ENCODE results near the gene PRICKLE1. TPM values are rescaled to one million over a fixed set of nuclear protein-coding genes. Genes with fewer than 3 reads are reported as not detected.

Gene PRICKLE1
- total RNA-seq, 4 donors from 2014 or later: 0.19 to 8.0 (median 2.7) TPM

DNA sequence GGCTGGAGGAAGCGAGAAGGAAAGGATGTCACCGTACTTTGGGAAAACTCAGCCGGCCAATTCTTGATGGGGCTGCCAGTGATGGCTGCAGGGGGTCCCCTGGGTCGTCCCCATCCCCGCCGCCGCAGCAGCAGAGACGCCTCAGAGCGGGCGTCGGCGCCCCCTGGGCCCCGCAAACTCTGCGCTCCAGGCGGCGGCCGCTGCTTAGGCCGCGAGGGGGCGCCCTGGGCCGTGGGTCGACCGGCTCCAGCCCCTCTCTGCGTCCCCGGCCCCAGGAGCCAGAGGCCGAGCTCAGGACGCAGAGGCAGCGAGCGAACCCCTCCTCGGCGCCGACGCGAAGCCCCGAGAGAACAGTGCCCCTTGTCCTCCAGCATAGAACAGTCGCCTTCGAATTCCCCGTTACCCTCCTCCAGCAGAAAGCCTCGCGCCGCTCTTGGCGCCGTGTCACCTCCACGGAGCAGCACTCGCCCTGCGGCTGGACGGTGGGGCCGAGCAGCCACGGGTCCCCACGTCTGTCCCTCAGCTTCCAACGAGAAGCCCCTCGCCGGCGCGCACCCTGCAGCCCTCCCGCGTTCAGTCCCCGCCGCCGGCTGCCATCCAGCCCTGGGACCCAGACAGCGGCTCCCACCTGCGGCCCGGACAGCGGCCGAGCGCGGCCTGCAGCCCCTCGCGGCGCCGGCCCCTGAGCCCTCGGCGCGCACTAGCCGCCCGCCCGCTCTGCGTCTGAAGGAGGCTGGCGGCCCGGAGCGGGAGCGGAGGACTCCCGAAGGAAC is 106.6 kb downstream of the PRICKLE1 start:
- H3K27me3 ChIP-seq: peaks cover 0 to 30% (median 0%) of the 10 kb centered on the region in 4 donors
- no peaks in the 10 kb centered on the region for H3K36me3 ChIP-seq
- no peak for DNase-seq
- intact Hi-C loops (cut with DNase I): loop anchor here (10.0 kb wide), 1 partner anchor 852 kb away; no protein-coding TSS in a partner anchor
- H3K4me1 ChIP-seq: peaks cover 0 to 35% (median 6%) of the 10 kb centered on the region in 3 donors
- peak overlapping the region; percentile 56 to 78 (median 64) for H3K4me3 ChIP-seq
- H3K27ac ChIP-seq: peak overlapping the region; percentile 55 to 84 (median 80)
- no peaks in the 10 kb centered on the region for H3K9me3 ChIP-seq
- 3 to 7% methylated on average over 3 to 13 of the region's 83 CpGs for WGBS, 2 donors
- TF ChIP-seq POLR2A (IDR thresholded peaks at IDR 0.05): no peak
- TF ChIP-seq, protein P1, sequence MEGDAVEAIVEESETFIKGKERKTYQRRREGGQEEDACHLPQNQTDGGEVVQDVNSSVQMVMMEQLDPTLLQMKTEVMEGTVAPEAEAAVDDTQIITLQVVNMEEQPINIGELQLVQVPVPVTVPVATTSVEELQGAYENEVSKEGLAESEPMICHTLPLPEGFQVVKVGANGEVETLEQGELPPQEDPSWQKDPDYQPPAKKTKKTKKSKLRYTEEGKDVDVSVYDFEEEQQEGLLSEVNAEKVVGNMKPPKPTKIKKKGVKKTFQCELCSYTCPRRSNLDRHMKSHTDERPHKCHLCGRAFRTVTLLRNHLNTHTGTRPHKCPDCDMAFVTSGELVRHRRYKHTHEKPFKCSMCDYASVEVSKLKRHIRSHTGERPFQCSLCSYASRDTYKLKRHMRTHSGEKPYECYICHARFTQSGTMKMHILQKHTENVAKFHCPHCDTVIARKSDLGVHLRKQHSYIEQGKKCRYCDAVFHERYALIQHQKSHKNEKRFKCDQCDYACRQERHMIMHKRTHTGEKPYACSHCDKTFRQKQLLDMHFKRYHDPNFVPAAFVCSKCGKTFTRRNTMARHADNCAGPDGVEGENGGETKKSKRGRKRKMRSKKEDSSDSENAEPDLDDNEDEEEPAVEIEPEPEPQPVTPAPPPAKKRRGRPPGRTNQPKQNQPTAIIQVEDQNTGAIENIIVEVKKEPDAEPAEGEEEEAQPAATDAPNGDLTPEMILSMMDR (IDR thresholded peaks at IDR 0.05): peak; percentile 73 to 96 (median 87)

DNA sequence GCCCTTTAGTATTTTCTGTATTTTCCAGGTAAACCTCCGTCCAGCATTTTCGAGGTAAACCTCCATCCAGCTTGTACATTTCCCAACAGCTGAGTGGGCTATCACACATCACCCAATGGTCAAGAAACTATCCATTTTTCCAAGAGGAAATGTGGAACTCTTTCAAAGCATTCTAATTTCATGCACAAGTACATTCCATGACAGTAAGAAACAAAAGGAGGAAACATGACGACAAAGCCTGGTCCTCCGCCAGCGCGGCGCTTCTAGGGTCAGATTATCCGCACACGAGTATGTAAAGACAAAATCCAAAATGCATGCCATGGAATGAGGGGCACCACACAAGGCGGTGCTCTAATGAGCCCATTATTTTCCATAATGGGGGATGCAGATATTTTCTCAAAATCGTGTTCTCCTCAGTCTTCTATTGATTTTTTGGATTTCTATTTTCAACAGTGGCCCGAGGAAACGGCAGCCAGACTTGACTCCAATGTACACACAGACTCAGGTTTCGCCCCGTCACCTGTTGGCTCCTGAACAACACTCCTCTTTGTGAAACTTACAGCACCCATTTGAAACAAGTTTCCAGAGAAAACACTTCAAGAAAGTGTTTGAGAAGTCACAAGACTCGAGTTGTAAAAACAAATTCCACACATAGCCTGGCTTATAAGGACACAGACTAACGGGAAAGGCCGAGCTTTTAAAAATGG is 107.4 kb downstream of the PRICKLE1 start:
- peaks cover 0 to 25% (median 0%) of the 10 kb centered on the region in 4 donors for H3K27me3 ChIP-seq
- 37 to 39% methylated on average over 18 of the region's 18 CpGs for WGBS, 2 donors
- peak overlapping the region; percentile 56 to 78 (median 64) for H3K4me3 ChIP-seq
- H3K9me3 ChIP-seq: no peaks in the 10 kb centered on the region
- no peaks in the 10 kb centered on the region for H3K36me3 ChIP-seq
- H3K4me1 ChIP-seq: peaks cover 0 to 35% (median 6%) of the 10 kb centered on the region in 3 donors
- intact Hi-C loops (cut with DNase I): loop anchor here (10.0 kb wide), 1 partner anchor 853 kb away; no protein-coding TSS in a partner anchor
- DNase-seq: no peak
- peak overlapping the region; percentile 55 to 84 (median 80) for H3K27ac ChIP-seq
- TF ChIP-seq POLR2A (IDR thresholded peaks at IDR 0.05): no peak
- TF ChIP-seq, protein P1 (IDR thresholded peaks at IDR 0.05): no peak

DNA sequence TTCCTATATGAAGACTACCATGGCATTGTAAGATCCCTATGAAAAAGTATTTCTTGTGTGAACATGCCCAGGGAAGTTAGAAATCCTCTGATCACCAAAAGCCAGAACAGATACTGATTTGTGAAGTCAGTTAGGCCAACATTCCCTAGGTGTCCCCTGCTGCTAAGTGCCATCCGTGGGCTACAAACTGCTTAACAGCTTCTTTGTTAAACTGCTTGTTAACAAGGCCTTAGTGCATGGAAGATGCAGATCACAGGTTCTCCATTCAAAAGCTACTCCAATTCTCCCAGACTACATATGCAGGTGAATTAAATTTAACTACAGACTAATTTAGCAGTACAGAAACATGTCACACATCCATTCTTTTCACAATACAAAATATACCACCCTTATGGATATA is 108.2 kb downstream of the PRICKLE1 start:
- intact Hi-C loops (cut with DNase I): loop anchor here (10.0 kb wide), 1 partner anchor 853 kb away; no protein-coding TSS in a partner anchor
- Histone ChIP-seq H3K4me3 (no peak overlapping the region), H3K9me3 (no peaks in the 10 kb centered on the region), H3K27ac (peak overlapping the region in 2 of 4 donors; percentile 1 to 11), H3K4me1 (peaks cover 0 to 35% (median 6%) of the 10 kb centered on the region in 3 donors), H3K27me3 (peaks cover 0 to 22% (median 0%) of the 10 kb centered on the region in 4 donors), H3K36me3 (no peaks in the 10 kb centered on the region)
- DNase-seq: no peak
- no peak for TF ChIP-seq POLR2A (IDR thresholded peaks at IDR 0.05)
- TF ChIP-seq, protein P1 (IDR thresholded peaks at IDR 0.05): no peak
- 75 to 100% methylated on average over 1 of the region's 1 CpG for WGBS, 2 donors

DNA sequence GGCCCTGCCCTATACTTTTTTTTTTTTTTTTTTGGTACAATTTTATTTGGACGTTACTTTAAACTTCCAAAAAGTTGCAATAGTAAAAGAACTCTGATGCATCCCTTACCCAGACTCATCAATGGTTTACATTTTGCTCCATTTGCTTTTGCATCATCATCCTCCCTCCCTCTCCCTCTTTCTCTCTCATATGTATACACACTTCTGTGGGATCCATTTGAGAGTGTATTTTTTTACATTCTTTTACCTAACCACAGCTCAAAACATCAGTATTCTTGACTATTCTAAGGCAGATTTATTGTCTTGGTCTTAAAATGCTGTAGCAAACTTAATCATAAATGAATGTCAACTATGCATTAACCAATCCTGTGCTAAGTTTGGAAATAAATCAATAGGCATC is 111.6 kb downstream of the PRICKLE1 start:
- 56 to 76% methylated on average over 1 of the region's 1 CpG for WGBS, 2 donors
- Histone ChIP-seq H3K4me1 (peaks cover 0 to 44% (median 6%) of the 10 kb centered on the region in 3 donors), H3K27ac (no peak overlapping the region), H3K4me3 (no peak overlapping the region), H3K27me3 (peaks cover 0 to under 1% (median 0%) of the 10 kb centered on the region in 4 donors), H3K36me3 (no peaks in the 10 kb centered on the region), H3K9me3 (no peaks in the 10 kb centered on the region)
- DNase-seq: no peak
- intact Hi-C loops (cut with DNase I): no loop called here
- TF ChIP-seq, protein P1 (IDR thresholded peaks at IDR 0.05): no peak
- no peak for TF ChIP-seq POLR2A (IDR thresholded peaks at IDR 0.05)
